WERI-Rb-1 (cell line): ENCODE data around the gene GMEB2.
"Not testable (repeated sequence)": the region's sequence is repeated elsewhere in the genome, so short reads cannot be mapped to it uniquely, and the experiment has no call there.

Source experiments
- DNase-seq: peaks from one replicate; pipeline ENCODE4 v3.0.0-alpha.2; 2020
- H3K27ac ChIP-seq: fragments of 250-450 bp; sonication (Bioruptor Pico); 2 replicates; pipeline ENCODE4 v1.5.1; 2020; ENCODE audit warnings: mild to moderate bottlenecking, moderate library complexity
- H3K27me3 ChIP-seq: fragments of 250-450 bp; sonication (Bioruptor Pico); 2 replicates; pipeline ENCODE4 v1.5.1; 2021; ENCODE audit warnings: mild to moderate bottlenecking, low read depth, moderate library complexity; ENCODE audit not compliant: insufficient read depth, severe bottlenecking
- H3K36me3 ChIP-seq: fragments of 250-450 bp; sonication (Bioruptor Pico); 2 replicates; pipeline ENCODE4 v1.5.1; 2020; ENCODE audit warnings: mild to moderate bottlenecking, moderate library complexity
- H3K4me3 ChIP-seq: 2 replicates; pipeline ENCODE4 v1.5.1; 2011; ENCODE audit warnings: low read depth, mild to moderate bottlenecking, control low read depth, low read length
- H3K9me3 ChIP-seq: fragments of 250-450 bp; sonication (Bioruptor Pico); 2 replicates; pipeline ENCODE4 v1.5.1; 2021; ENCODE audit warnings: mild to moderate bottlenecking, moderate library complexity; ENCODE audit not compliant: severe bottlenecking
- TF ChIP-seq, protein P1 (sequence below): IDR thresholded peaks from 2 replicates; pipeline ENCODE4 v1.5.1; 2011; ENCODE audit warnings: low read depth, mild to moderate bottlenecking, control low read depth, inconsistent platforms, low read length

The GMEB2 gene

GRCh38 chr20:63662813-63663189 is 35.9 kb upstream of the GMEB2 start:
- Histone ChIP-seq H3K9me3 (no peaks in the 10 kb centered on the region), H3K36me3 (peaks cover 74% of the 10 kb centered on the region), H3K27ac (no peak overlapping the region), H3K27me3 (no peaks in the 10 kb centered on the region), H3K4me3 (no peak overlapping the region)
- TF ChIP-seq, protein P1, sequence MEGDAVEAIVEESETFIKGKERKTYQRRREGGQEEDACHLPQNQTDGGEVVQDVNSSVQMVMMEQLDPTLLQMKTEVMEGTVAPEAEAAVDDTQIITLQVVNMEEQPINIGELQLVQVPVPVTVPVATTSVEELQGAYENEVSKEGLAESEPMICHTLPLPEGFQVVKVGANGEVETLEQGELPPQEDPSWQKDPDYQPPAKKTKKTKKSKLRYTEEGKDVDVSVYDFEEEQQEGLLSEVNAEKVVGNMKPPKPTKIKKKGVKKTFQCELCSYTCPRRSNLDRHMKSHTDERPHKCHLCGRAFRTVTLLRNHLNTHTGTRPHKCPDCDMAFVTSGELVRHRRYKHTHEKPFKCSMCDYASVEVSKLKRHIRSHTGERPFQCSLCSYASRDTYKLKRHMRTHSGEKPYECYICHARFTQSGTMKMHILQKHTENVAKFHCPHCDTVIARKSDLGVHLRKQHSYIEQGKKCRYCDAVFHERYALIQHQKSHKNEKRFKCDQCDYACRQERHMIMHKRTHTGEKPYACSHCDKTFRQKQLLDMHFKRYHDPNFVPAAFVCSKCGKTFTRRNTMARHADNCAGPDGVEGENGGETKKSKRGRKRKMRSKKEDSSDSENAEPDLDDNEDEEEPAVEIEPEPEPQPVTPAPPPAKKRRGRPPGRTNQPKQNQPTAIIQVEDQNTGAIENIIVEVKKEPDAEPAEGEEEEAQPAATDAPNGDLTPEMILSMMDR = no peak
- no peak for DNase-seq

- Histone ChIP-seq H3K4me3 (no peak overlapping the region), H3K9me3 (no peaks in the 10 kb centered on the region), H3K27ac (no peak overlapping the region), H3K27me3 (no peaks in the 10 kb centered on the region), H3K36me3 (peaks cover 69% of the 10 kb centered on the region)
- TF ChIP-seq, protein P1 = no peak
- DNase-seq = no peak
Measured at GRCh38 chr20:63661959-63662812, 35.3 kb upstream of the GMEB2 start.

GRCh38 chr20:63661108-63661507 is 34.2 kb upstream of the GMEB2 start:
- H3K27me3 ChIP-seq = no peaks in the 10 kb centered on the region
- TF ChIP-seq, protein P1 = no peak
- H3K9me3 ChIP-seq = no peaks in the 10 kb centered on the region
- DNase-seq = no peak
- no peak overlapping the region for H3K4me3 ChIP-seq
- no peak overlapping the region for H3K27ac ChIP-seq
- peaks cover 61% of the 10 kb centered on the region for H3K36me3 ChIP-seq

GRCh38 chr20:63660622-63661021 is 33.7 kb upstream of the GMEB2 start:
- no peak for DNase-seq
- H3K27ac ChIP-seq = no peak overlapping the region
- H3K4me3 ChIP-seq = no peak overlapping the region
- no peaks in the 10 kb centered on the region for H3K27me3 ChIP-seq
- TF ChIP-seq, protein P1 = no peak
- no peaks in the 10 kb centered on the region for H3K9me3 ChIP-seq
- H3K36me3 ChIP-seq = peaks cover 56% of the 10 kb centered on the region

- H3K27me3 ChIP-seq, H3K27ac ChIP-seq, DNase-seq, H3K4me3 ChIP-seq, H3K9me3 ChIP-seq: not testable (repeated sequence)
- peaks cover 53% of the 10 kb centered on the region for H3K36me3 ChIP-seq
Measured at GRCh38 chr20:63660174-63660573, 33.3 kb upstream of the GMEB2 start.

GRCh38 chr20:63659370-63659769 is 32.5 kb upstream of the GMEB2 start:
- Histone ChIP-seq H3K4me3 (no peak overlapping the region; the same call in 1 of the 2 replicates), H3K9me3 (no peaks in the 10 kb centered on the region), H3K27me3 (no peaks in the 10 kb centered on the region), H3K27ac (peak overlapping the region; percentile 94; the same call in 1 of the 2 replicates), H3K36me3 (peaks cover 48% of the 10 kb centered on the region)
- TF ChIP-seq, protein P1 = no peak
- no peak for DNase-seq
